Gastroesophageal sphincter (tissue), 4 donors: ENCODE results near the gene DET1. TPM values are rescaled to one million over a fixed set of nuclear protein-coding genes. Genes with fewer than 3 reads are reported as not detected.
A peak's percentile ranks its signal among the peaks of the same experiment; 100 is the strongest.
"Not testable (repeated sequence)": the region's sequence is repeated elsewhere in the genome, so short reads cannot be mapped to it uniquely, and the experiment has no call there.

Experiments
- ATAC-seq: fragments of 150-250 bp; one replicate; pipeline ENCODE4 v1.9.1; 2016; ENCODE audit warnings: mild to moderate bottlenecking, moderate library complexity
- H3K27ac ChIP-seq, 4 donors: fragments of 200-600 bp; sonication (generic) in 3 of 4; 1 replicate in 3 of 4; 2 replicates in 1 of 4; pipeline ENCODE4 v1.5.1; 2016 to 2019
- H3K27me3 ChIP-seq: fragments of 200-600 bp; sonication (generic); one replicate; pipeline ENCODE4 v1.5.1; 2019
- H3K36me3 ChIP-seq, 2 donors: fragments of 200-600 bp; sonication (generic); one replicate each; pipeline ENCODE4 v1.5.1; 2019; ENCODE audit warnings: control low read depth in 1 of 2
- H3K4me1 ChIP-seq, 3 donors: fragments of 200-600 bp; sonication (generic); 1 replicate in 2 of 3; 2 replicates in 1 of 3; pipeline ENCODE4 v1.5.1; 2016 to 2019; ENCODE audit warnings: control low read depth in 2 of 3
- H3K4me3 ChIP-seq, 2 donors: fragments of 200-600 bp; sonication (generic); one replicate each; pipeline ENCODE4 v1.5.1; 2019; ENCODE audit warnings: mild to moderate bottlenecking in 1 of 2, moderate library complexity in 1 of 2
- H3K9me3 ChIP-seq, 3 donors: fragments of 200-600 bp; sonication (generic); one replicate each; pipeline ENCODE4 v1.5.1; 2017 to 2019; ENCODE audit warnings: control low read depth in 2 of 3
- EP300 ChIP-seq: sonication (generic); formaldehyde crosslinking; IDR thresholded peaks from one replicate; pipeline ENCODE4 v1.6.1; 2017; ENCODE audit warnings: antibody characterized with exemption, mild to moderate bottlenecking
- POLR2A ChIP-seq, 2 donors: fragments of 450-650 bp; IDR thresholded peaks; one replicate each; pipeline ENCODE4 v1.6.1; 2017; ENCODE audit warnings: antibody characterized with exemption in 2 of 2, mild to moderate bottlenecking in 2 of 2, moderate library complexity in 1 of 2
- POLR2AphosphoS5 ChIP-seq: sonication (generic); formaldehyde crosslinking; IDR thresholded peaks from one replicate; pipeline ENCODE4 v1.6.1; 2017; ENCODE audit warnings: antibody characterized with exemption
- WGBS, 2 donors: methylation state at CpG; one replicate each; pipeline ENCODE4 v1.1.5; 2018; ENCODE audit warnings: low coverage in 1 of 2; 5-methylcytosine and 5-hydroxymethylcytosine counted together
- total RNA-seq, 4 donors: library from RNA; depleted of rRNA; stranded (reverse); fragments of >200 nt; gene quantifications; one replicate each; pipeline ENCODE4 v1.1.0, GENCODE V29; 2016
- TF ChIP-seq, protein P1 (sequence below), 4 experiments: fragments of 200-600 bp in 2 of 4; fragments of 450-650 bp in 2 of 4; sonication (generic) in 1 of 4; IDR thresholded peaks; one replicate each; pipeline ENCODE4 v1.5.1; 2017 to 2019; ENCODE audit warnings: antibody characterized with exemption in 4 of 4, mild to moderate bottlenecking in 2 of 4, moderate library complexity in 2 of 4

Gene DET1
- total RNA-seq, 4 donors from 2014 or later = 1.3 to 11.5 (median 6.6) TPM

DNA sequence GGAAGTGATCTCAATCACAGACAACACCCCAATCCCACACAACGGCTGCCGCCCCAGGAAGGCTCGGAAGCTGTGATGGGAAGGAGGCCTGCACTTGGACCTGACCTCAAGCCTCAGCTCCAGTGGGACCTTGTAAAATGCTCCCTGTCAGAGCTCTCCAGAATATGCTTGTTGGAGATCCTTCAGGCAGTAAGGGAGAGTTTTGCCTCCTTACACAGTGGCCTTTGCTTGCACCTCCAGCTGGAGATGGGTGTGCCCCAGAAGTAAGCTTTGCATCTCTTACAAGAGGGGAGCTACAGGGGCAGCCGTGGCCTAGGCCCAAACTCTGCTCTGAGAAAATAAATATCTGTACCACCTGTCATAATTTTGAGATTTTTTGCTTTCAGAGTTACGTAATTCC, 68.6 kb downstream of the DET1 start:
- peaks cover 0 to 89% of the 10 kb centered on the region in 2 donors for H3K36me3 ChIP-seq
- H3K4me3 ChIP-seq = no peak overlapping the region
- TF ChIP-seq, protein P1, sequence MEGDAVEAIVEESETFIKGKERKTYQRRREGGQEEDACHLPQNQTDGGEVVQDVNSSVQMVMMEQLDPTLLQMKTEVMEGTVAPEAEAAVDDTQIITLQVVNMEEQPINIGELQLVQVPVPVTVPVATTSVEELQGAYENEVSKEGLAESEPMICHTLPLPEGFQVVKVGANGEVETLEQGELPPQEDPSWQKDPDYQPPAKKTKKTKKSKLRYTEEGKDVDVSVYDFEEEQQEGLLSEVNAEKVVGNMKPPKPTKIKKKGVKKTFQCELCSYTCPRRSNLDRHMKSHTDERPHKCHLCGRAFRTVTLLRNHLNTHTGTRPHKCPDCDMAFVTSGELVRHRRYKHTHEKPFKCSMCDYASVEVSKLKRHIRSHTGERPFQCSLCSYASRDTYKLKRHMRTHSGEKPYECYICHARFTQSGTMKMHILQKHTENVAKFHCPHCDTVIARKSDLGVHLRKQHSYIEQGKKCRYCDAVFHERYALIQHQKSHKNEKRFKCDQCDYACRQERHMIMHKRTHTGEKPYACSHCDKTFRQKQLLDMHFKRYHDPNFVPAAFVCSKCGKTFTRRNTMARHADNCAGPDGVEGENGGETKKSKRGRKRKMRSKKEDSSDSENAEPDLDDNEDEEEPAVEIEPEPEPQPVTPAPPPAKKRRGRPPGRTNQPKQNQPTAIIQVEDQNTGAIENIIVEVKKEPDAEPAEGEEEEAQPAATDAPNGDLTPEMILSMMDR (IDR thresholded peaks at IDR 0.05) = no peak
- TF ChIP-seq EP300 (no peak), POLR2AphosphoS5 (no peak)
- H3K27me3 ChIP-seq = no peaks in the 10 kb centered on the region
- no peaks in the 10 kb centered on the region for H3K9me3 ChIP-seq
- H3K27ac ChIP-seq = no peak overlapping the region
- H3K4me1 ChIP-seq = peaks cover 0 to 6% (median 0%) of the 10 kb centered on the region in 3 donors
- 61 to 88% methylated on average over 1 to 2 of the region's 5 CpGs for WGBS, 2 donors
- no peak for ATAC-seq

DNA sequence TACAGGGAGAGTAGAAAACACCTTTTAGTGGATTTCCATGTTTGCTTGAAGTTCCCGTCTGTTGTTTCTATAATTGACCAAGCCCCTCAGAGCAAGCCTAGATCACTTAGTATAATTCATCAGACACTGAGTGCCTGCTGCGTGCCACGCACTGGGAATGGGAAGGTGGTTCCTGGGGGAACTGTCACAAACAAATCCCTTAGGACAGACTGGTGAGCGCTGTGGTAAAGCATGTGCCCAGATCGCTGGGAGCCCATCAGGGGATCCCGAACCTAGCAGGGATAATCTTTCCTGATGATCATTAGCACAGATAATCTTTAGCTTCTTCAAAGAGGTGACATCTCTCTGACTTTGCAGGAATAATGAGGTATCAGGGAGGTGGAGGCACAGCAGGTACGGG, 69.4 kb downstream of the DET1 start:
- H3K4me3 ChIP-seq = no peak overlapping the region
- no peak for ATAC-seq
- WGBS, 2 donors = 73 to 80% methylated on average over 1 to 7 of the region's 7 CpGs
- no peaks in the 10 kb centered on the region for H3K27me3 ChIP-seq
- H3K36me3 ChIP-seq = peaks cover 0 to 96% of the 10 kb centered on the region in 2 donors
- H3K4me1 ChIP-seq = peaks cover 0 to 6% (median 0%) of the 10 kb centered on the region in 3 donors
- peak overlapping the region in 1 of 4 donors; percentile 35 for H3K27ac ChIP-seq
- TF ChIP-seq, protein P1 (IDR thresholded peaks at IDR 0.05) = no peak
- no peaks in the 10 kb centered on the region for H3K9me3 ChIP-seq

DNA sequence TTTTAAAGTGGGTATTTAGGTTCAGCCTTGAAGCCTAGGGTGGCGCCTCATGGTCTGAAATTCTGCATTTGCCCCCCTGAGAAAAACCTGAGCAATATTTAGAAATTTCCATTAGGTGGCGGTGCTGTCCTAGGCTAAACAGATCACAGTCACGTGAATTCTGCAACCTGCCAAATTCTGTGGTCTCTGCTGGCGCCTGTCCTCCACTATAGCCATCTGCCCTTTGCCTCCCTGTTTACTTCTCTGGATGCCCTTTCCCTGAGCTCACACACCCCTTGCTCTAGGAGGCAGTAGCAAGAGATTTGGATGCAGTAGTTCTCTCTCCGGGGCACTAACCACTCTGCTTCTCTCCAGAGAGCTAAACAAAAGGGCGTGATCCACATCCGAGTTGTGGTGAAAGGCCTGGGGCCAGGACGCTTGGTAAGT, 69.8 kb downstream of the DET1 start:
- Histone ChIP-seq H3K4me1 (peaks cover 0 to 6% (median 0%) of the 10 kb centered on the region in 3 donors), H3K27me3 (no peaks in the 10 kb centered on the region), H3K4me3 (no peak overlapping the region), H3K27ac (peak overlapping the region in 1 of 4 donors; percentile 35), H3K9me3 (no peaks in the 10 kb centered on the region), H3K36me3 (peaks cover 0 to 99% of the 10 kb centered on the region in 2 donors)
- no peak for TF ChIP-seq EP300
- no peak for TF ChIP-seq POLR2A (IDR thresholded peaks at IDR 0.05)
- TF ChIP-seq POLR2AphosphoS5 = no peak
- TF ChIP-seq, protein P1 (IDR thresholded peaks at IDR 0.05) = peak in 3 of 4 experiments; percentile 33 to 48 (median 42)
- 31 to 51% methylated on average over 7 of the region's 8 CpGs for WGBS, 2 donors
- peak; percentile 43 for ATAC-seq

DNA sequence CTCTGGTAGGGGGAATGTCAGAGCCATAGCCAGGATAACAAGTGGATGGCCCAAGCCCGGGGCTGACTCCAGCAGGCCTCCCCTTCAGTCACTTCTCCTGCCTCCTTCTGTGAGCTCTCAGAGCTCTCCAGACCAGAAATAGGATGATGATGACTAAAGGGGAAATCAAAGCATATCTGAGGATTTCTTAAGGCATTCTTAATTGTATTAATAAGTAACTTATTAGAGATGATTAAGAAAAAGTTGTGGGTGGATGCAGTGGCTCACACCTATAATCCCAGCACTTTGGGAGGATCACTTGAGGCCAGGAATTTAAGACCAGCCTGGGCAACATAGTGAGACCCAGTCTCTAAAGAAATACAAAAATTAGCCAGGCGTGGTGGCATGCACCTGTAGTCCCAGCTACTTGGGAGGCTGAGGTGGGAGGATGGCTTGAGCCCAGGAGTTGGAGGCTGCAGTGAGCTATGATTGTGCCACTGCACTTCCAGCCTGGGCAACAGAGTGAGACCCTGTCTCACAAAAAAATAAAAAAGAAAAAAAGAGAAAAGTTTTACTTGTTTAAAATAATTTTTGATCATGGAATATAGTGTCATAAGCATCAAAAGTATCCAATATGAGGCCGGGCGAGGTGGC, 72.7 kb downstream of the DET1 start:
- 93 to 97% methylated on average over 2 to 3 of the region's 4 CpGs for WGBS, 2 donors
- H3K9me3 ChIP-seq, H3K27ac ChIP-seq, H3K4me3 ChIP-seq, H3K27me3 ChIP-seq, ATAC-seq: not testable (repeated sequence)
- Histone ChIP-seq H3K4me1 (peaks cover 0 to 13% (median 1%) of the 10 kb centered on the region in 3 donors), H3K36me3 (peaks cover 0 to 80% of the 10 kb centered on the region in 2 donors)

DNA sequence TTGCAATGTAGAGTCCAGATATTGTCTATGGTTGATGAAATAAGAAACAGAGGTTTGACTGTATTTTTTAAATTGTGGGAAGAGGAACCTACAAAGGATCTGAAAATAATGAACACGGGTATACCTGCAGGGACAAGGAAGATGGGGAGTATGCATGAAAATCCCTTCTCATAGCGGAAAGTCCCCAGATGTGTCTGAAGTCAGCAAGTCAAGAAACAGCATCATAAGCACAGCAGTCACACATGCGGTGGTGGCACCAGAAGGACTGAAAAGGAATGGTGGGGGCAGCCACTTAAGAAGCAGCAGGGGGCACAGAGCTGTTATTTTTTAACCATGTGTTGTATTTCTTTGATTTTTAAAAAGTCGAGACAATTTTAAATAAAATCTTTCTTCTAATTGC, 74.3 kb downstream of the DET1 start:
- no peak for TF ChIP-seq POLR2A (IDR thresholded peaks at IDR 0.05)
- TF ChIP-seq, protein P1 (IDR thresholded peaks at IDR 0.05) = no peak
- no peak for TF ChIP-seq POLR2AphosphoS5
- TF ChIP-seq EP300 = no peak
- H3K27me3 ChIP-seq = no peaks in the 10 kb centered on the region
- H3K27ac ChIP-seq = no peak overlapping the region
- H3K4me3 ChIP-seq = no peak overlapping the region
- no peak for ATAC-seq
- H3K4me1 ChIP-seq = peaks cover 6 to 22% (median 8%) of the 10 kb centered on the region in 3 donors
- H3K9me3 ChIP-seq = no peaks in the 10 kb centered on the region
- WGBS, 2 donors = 76 to 87% methylated on average over 4 of the region's 4 CpGs
- peaks cover 0 to 65% of the 10 kb centered on the region in 2 donors for H3K36me3 ChIP-seq
